ENCODE data around the gene LCA5L. TPM values are rescaled to one million over a fixed set of nuclear protein-coding genes. Genes with fewer than 3 reads are reported as not detected.

The LCA5L gene
- under 1 TPM; 0.25 to 0.32 TPM for total RNA-seq

DNA sequence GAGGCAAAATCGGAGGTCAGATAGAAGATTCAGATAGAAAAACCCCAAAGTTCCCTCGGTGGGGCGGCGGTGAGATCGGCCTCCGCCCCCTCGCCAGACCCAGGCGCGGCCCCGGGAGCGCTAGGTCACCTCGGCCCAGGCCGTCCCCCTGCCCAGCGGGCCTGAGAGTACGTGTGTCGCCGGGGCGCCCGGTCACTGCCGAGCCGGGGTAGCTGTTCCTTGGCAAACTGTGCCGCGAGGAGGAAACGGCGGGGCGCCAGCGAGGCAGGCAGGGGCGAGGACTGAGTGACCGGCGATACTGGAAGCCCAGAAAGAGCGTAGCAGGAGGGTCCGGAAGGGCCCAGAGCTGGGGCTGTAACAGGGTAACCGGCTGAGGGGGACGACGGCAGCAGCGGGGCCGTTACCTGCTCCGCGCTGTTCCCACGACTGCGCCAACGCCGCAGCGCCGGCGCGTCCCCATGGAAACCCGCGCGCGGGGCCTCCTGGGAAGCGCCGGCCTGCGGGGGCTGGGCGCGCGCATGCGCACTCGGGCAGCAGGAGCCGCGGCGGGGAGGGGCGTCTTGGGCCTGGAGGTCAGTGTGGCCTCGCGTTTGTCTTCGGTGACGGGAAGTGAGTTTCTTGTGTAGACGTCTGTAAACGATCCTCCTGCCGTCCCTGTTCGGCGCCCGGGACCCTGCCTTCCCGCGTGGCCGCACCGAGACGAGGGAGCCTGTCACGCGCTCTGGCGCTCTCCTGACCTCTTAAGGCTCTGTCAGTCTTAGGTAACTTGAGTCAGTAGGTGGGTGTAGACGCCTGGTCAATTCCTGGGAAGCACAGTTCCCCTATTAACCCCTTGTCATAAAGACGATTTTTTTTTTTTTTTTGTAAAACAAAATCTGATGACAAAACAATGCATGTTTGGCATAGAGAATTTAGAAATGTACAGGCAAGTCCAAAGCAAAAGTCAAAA is at the start of gene LCA5L:
Gene LCA5L, minus strand, starts transcription at position 458 of the 949 bp plus-strand sequence. CDS start 17,285 bp downstream, outside the sequence.
- ChIA-PET CTCF (no interaction called here), POLR2A (interaction anchor here (0.6 kb wide), 2 partner anchors 12 to 262 kb away, joined by 3 to 4 read pairs; partner anchors contain the start of gene PSMG1)
- Mint-ChIP-seq H3K27ac (peak within 1 kb of the TSS; percentile 93), H3K9me3 (ENCODE audit: low read depth) (no peaks in the 10 kb centered on the region), H3K36me3 (ENCODE audit: low read depth) (no peaks in the 10 kb centered on the region), H3K27me3 (peaks cover 6% of the 10 kb centered on the region), H3K4me3 (peak within 1 kb of the TSS; percentile 84), H3K4me1 (peaks cover 16% of the 10 kb centered on the region)
- peak; percentile 95 for ATAC-seq
- intact Hi-C loops (cut with DNase I, micrococcal nuclease) = loop anchor here (1.0 to 5.0 kb wide), 7 partner anchors 57 to 640 kb away; partner anchors contain the start of genes PSMG1 (in 2 of the 2), ETS2 (in 1 of the 2) and HMGN1 (in 1 of the 2)
- DNase-seq = peak; percentile 94

- H3K27ac Mint-ChIP-seq = no peak overlapping the region
- no peak overlapping the region for H3K4me3 Mint-ChIP-seq
- ChIA-PET CTCF (interaction anchor here (1.0 kb wide), 1 partner anchor 29 kb away, joined by 3 read pairs; no protein-coding TSS in a partner anchor), POLR2A (no interaction called here)
- no peaks in the 10 kb centered on the region for H3K4me1 Mint-ChIP-seq
- H3K27me3 Mint-ChIP-seq = no peaks in the 10 kb centered on the region
- no peaks in the 10 kb centered on the region for H3K9me3 Mint-ChIP-seq (ENCODE audit: low read depth)
- intact Hi-C loops (cut with DNase I, micrococcal nuclease) = no loop called here
- ATAC-seq (no peak), DNase-seq (no peak)
- H3K36me3 Mint-ChIP-seq (ENCODE audit: low read depth) = no peaks in the 10 kb centered on the region
Observed at GRCh38 chr21:39489380-39489924, 43.9 kb upstream of the LCA5L start.

DNA sequence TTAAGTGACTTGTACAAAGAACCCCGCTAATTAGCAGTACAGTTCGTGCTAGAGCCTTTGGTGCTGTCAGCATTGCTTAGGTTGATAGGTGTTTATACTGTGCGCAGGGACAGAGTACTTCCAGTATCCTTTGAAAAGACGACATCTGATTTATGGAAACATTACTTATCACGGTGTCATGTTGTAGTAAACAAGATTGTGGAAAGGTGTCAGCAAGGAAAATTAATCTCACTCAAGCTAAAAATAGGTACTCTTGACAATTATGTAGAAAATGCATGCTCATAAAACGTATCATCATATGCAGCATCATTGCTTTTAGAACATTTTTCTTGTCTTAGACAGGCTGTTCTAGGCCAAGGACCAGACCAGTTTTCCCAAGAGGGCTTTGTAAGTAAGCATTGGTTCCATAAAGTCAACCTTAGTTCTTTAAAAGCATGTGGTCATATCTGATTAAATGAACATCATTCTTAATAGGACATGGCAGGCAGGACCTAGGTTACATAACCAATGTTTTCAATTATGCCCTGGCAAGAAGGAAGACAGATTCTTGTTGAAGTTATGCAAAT is 39.2 kb upstream of the LCA5L start:
- no peak for DNase-seq
- intact Hi-C loops (cut with DNase I, micrococcal nuclease) = no loop called here
- no peaks in the 10 kb centered on the region for H3K9me3 Mint-ChIP-seq (ENCODE audit: low read depth)
- ChIA-PET POLR2A (no interaction called here), CTCF (no interaction called here)
- ATAC-seq = no peak
- no peak overlapping the region for H3K4me3 Mint-ChIP-seq
- no peaks in the 10 kb centered on the region for H3K4me1 Mint-ChIP-seq
- no peaks in the 10 kb centered on the region for H3K27me3 Mint-ChIP-seq
- no peaks in the 10 kb centered on the region for H3K36me3 Mint-ChIP-seq (ENCODE audit: low read depth)
- H3K27ac Mint-ChIP-seq = no peak overlapping the region

GRCh38 chr21:39483917-39484316 is 38.3 kb upstream of the LCA5L start:
- Mint-ChIP-seq H3K27me3 (no peaks in the 10 kb centered on the region), H3K4me1 (no peaks in the 10 kb centered on the region), H3K4me3 (no peak overlapping the region), H3K36me3 (ENCODE audit: low read depth) (no peaks in the 10 kb centered on the region), H3K9me3 (ENCODE audit: low read depth) (no peaks in the 10 kb centered on the region), H3K27ac (no peak overlapping the region)
- DNase-seq (no peak), ATAC-seq (no peak)
- intact Hi-C loops (cut with DNase I, micrococcal nuclease) = no loop called here
- ChIA-PET CTCF (no interaction called here), POLR2A (no interaction called here)

- intact Hi-C loops (cut with DNase I, micrococcal nuclease) = no loop called here
- CTCF ChIA-PET = no interaction called here
- no peak for ATAC-seq
- no peaks in the 10 kb centered on the region for H3K27me3 Mint-ChIP-seq
- H3K4me1 Mint-ChIP-seq = no peaks in the 10 kb centered on the region
- no peaks in the 10 kb centered on the region for H3K36me3 Mint-ChIP-seq (ENCODE audit: low read depth)
- POLR2A ChIA-PET = no interaction called here
- no peak for DNase-seq
- no peaks in the 10 kb centered on the region for H3K9me3 Mint-ChIP-seq (ENCODE audit: low read depth)
- no peak overlapping the region for H3K27ac Mint-ChIP-seq
- no peak overlapping the region for H3K4me3 Mint-ChIP-seq
Observed at GRCh38 chr21:39481886-39482285, 36.3 kb upstream of the LCA5L start.

DNA sequence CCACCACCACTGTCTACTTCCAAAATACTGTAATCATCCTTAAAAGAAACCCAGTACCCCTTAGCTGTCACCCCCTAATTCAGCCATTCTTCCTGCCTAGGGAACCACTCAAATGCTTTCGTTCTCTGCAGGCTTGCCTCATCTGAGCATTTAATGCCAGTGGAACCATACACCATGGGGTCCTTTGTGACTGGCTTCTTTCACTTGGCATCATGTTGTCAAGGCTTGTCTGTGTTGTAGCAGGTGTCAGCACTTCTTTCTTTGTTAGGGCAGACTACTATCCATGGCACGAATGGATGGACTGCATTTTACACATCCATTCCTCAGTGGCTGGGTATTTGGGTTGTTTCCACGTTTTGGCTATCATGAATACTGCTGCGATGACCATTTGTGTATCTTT is 34.7 kb upstream of the LCA5L start:
- Mint-ChIP-seq H3K27ac (no peak overlapping the region), H3K27me3 (no peaks in the 10 kb centered on the region), H3K4me3 (no peak overlapping the region), H3K36me3 (ENCODE audit: low read depth) (no peaks in the 10 kb centered on the region), H3K9me3 (ENCODE audit: low read depth) (no peaks in the 10 kb centered on the region), H3K4me1 (no peaks in the 10 kb centered on the region)
- ChIA-PET CTCF (no interaction called here), POLR2A (no interaction called here)
- ATAC-seq (no peak), DNase-seq (no peak)
- intact Hi-C loops (cut with DNase I, micrococcal nuclease) = no loop called here

- intact Hi-C loops (cut with DNase I, micrococcal nuclease) = no loop called here
- Mint-ChIP-seq H3K27me3 (no peaks in the 10 kb centered on the region), H3K27ac (no peak overlapping the region), H3K9me3 (ENCODE audit: low read depth) (no peaks in the 10 kb centered on the region), H3K4me3 (no peak overlapping the region), H3K36me3 (ENCODE audit: low read depth) (no peaks in the 10 kb centered on the region), H3K4me1 (no peaks in the 10 kb centered on the region)
- CTCF ChIA-PET = interaction anchor here (0.7 kb wide), 1 partner anchor 9 kb away, joined by 3 read pairs; no protein-coding TSS in a partner anchor
- POLR2A ChIA-PET = no interaction called here
- ATAC-seq = no peak
- no peak for DNase-seq
Observed at GRCh38 chr21:39479814-39480182, 34.2 kb upstream of the LCA5L start.

- ATAC-seq (no peak), DNase-seq (no peak)
- Mint-ChIP-seq H3K27ac (no peak overlapping the region), H3K27me3 (no peaks in the 10 kb centered on the region), H3K9me3 (ENCODE audit: low read depth) (no peaks in the 10 kb centered on the region), H3K4me3 (no peak overlapping the region), H3K36me3 (ENCODE audit: low read depth) (no peaks in the 10 kb centered on the region), H3K4me1 (no peaks in the 10 kb centered on the region)
- intact Hi-C loops (cut with DNase I, micrococcal nuclease) = no loop called here
- ChIA-PET POLR2A (no interaction called here), CTCF (interaction anchor here (0.7 kb wide), 1 partner anchor 10 kb away, joined by 3 read pairs; no protein-coding TSS in a partner anchor)
Observed at GRCh38 chr21:39479164-39479813, 33.7 kb upstream of the LCA5L start.

DNA sequence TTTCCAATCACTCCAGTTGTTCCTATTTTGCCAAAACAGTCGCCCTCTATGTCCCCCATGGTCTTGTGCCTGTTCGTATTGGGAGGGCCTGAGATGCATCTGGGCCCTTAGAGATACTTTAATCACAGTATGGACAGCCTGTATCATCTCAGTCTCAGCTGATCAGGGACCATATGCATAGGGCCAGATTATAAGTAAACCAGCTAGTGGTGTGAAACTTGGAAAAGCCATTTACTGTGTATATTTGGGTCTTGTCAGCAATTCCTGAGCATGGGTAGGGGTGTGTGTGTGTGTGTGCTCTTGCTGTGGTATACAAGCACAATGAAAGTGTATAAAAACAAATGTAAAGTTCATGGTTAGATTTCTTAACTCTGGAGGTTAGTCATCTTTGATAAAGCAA is 29.0 kb upstream of the LCA5L start:
- POLR2A ChIA-PET = no interaction called here
- Mint-ChIP-seq H3K27ac (no peak overlapping the region), H3K36me3 (ENCODE audit: low read depth) (no peaks in the 10 kb centered on the region), H3K9me3 (ENCODE audit: low read depth) (no peaks in the 10 kb centered on the region), H3K4me1 (no peaks in the 10 kb centered on the region), H3K27me3 (no peaks in the 10 kb centered on the region), H3K4me3 (no peak overlapping the region)
- intact Hi-C loops (cut with DNase I, micrococcal nuclease) = no loop called here
- ATAC-seq (no peak), DNase-seq (no peak)
- CTCF ChIA-PET = no interaction called here

GRCh38 chr21:39472786-39473185 is 27.2 kb upstream of the LCA5L start:
- no peaks in the 10 kb centered on the region for H3K27me3 Mint-ChIP-seq
- ChIA-PET POLR2A (no interaction called here), CTCF (no interaction called here)
- no peaks in the 10 kb centered on the region for H3K9me3 Mint-ChIP-seq (ENCODE audit: low read depth)
- no peaks in the 10 kb centered on the region for H3K36me3 Mint-ChIP-seq (ENCODE audit: low read depth)
- intact Hi-C loops (cut with DNase I, micrococcal nuclease) = no loop called here
- H3K4me3 Mint-ChIP-seq = no peak overlapping the region
- no peak overlapping the region for H3K27ac Mint-ChIP-seq
- DNase-seq (no peak), ATAC-seq (no peak)
- no peaks in the 10 kb centered on the region for H3K4me1 Mint-ChIP-seq

GRCh38 chr21:39471598-39471997 is 26.0 kb upstream of the LCA5L start:
- intact Hi-C loops (cut with DNase I, micrococcal nuclease) = no loop called here
- CTCF ChIA-PET = interaction anchor here (1.0 to 1.2 kb wide), 2 partner anchors 22 to 33 kb away, joined by 3 read pairs; no protein-coding TSS in a partner anchor
- H3K36me3 Mint-ChIP-seq (ENCODE audit: low read depth) = no peaks in the 10 kb centered on the region

More at GRCh38 chr21:39471598-39471997, 26.0 kb upstream of the LCA5L start:
- POLR2A ChIA-PET = no interaction called here
- Mint-ChIP-seq H3K27me3 (no peaks in the 10 kb centered on the region), H3K4me3 (no peak overlapping the region), H3K4me1 (no peaks in the 10 kb centered on the region), H3K27ac (no peak overlapping the region), H3K9me3 (ENCODE audit: low read depth) (no peaks in the 10 kb centered on the region)
- ATAC-seq = no peak
- no peak for DNase-seq
